Measurements from ENCODE around the gene EFCAB11.
A peak's percentile ranks its signal among the peaks of the same experiment; 100 is the strongest.
"Not testable (repeated sequence)": the region's sequence is repeated elsewhere in the genome, so short reads cannot be mapped to it uniquely, and the experiment has no call there.

EFCAB11 gene

GRCh38 chr14:89912221-89912620 is 42.3 kb downstream of the EFCAB11 start:
- DNase-seq = no peak
- TF ChIP-seq GATA1 (IDR thresholded peaks at IDR 0.05; ENCODE audit: low read depth, low read length) = no peak
- no peak for TF ChIP-seq POLR2A (IDR thresholded peaks at IDR 0.05; ENCODE audit: low read length)

- no peak for DNase-seq
- TF ChIP-seq GATA1 (IDR thresholded peaks at IDR 0.05; ENCODE audit: low read depth, low read length) (no peak), POLR2A (IDR thresholded peaks at IDR 0.05; ENCODE audit: low read length) (no peak)
Measured at GRCh38 chr14:89911010-89911919, 43.3 kb downstream of the EFCAB11 start.

- no peak for DNase-seq
- TF ChIP-seq POLR2A (IDR thresholded peaks at IDR 0.05; ENCODE audit: low read length) (no peak), GATA1 (IDR thresholded peaks at IDR 0.05; ENCODE audit: low read depth, low read length) (no peak)
Measured at GRCh38 chr14:89910691-89911009, 43.9 kb downstream of the EFCAB11 start.

DNA sequence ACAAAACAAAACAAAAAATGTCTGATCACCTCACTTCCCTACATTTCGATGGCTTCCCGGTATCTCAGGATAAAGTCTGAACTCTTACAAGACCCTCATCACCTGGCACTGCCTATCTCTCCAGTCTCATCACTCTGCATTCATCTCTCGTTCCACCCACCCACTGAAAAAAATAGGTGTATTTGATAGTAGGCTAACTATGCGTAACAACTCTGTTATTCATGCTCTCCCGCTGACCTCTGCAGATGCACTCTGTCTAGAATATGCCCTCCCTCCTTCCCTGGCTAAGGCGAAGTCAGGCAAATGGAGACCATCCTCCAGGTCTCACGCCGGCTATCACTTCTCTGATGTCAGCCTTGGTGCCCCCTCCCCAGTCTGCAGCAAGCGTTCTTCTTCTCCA is 44.9 kb downstream of the EFCAB11 start:
- no peak for TF ChIP-seq POLR2A (IDR thresholded peaks at IDR 0.05; ENCODE audit: low read length)
- no peak for TF ChIP-seq GATA1 (IDR thresholded peaks at IDR 0.05; ENCODE audit: low read depth, low read length)
- no peak for DNase-seq

GRCh38 chr14:89908712-89909450 is 45.6 kb downstream of the EFCAB11 start:
- no peak for TF ChIP-seq POLR2A (IDR thresholded peaks at IDR 0.05; ENCODE audit: low read length)
- TF ChIP-seq GATA1 (IDR thresholded peaks at IDR 0.05; ENCODE audit: low read depth, low read length) = no peak
- no peak for DNase-seq

DNA sequence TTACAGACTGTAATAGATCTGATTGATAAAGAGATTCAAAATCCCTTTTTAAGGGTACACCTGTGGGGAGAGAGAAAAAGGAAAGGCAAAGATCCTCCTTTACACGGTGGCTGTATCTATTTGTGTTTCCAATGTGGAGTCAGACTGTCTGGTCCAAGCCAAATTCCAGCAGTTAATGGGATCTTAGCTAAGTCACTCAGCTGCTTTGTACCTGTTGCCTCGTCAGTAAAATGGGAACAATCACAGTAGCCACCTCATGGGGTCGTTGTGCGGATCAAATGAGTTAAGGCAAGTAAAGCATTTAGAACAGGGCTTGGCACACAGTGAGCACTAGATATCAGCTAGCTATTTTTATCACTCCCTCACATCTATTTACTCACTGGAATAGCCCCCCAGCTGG is 46.9 kb downstream of the EFCAB11 start:
- no peak for TF ChIP-seq POLR2A (IDR thresholded peaks at IDR 0.05; ENCODE audit: low read length)
- no peak for TF ChIP-seq GATA1 (IDR thresholded peaks at IDR 0.05; ENCODE audit: low read depth, low read length)
- DNase-seq = no peak

GRCh38 chr14:89906000-89906399 is 48.5 kb downstream of the EFCAB11 start:
- TF ChIP-seq POLR2A (IDR thresholded peaks at IDR 0.05; ENCODE audit: low read length) (no peak), GATA1 (IDR thresholded peaks at IDR 0.05; ENCODE audit: low read depth, low read length) (no peak)
- DNase-seq = no peak

DNA sequence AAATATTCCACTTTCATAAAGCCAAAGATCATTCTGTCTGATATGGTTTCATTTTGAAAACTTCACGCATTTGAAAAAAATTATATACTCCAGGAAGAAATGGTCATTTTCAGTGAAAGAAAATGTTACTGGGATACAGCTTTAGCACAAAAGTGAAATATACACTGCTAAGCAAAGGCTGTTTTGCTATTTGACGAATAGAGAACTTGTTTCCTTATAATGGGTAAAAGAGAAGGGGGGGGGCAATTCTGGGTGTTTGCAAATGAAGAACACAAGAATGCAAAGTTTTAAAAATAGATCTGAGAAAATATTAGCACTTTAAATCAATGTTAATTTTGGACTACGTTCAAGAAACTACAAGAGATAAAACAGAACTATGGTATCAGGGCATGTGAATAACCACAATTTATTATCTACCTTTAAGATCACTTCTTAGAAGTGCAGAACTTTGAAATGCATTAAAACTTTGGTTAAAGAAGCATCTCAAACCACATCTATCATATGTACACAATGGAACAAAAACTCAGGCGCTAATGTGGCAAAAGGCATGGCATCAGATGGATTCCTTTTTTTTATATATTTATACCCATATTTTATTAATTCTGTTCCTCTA is 51.1 kb downstream of the EFCAB11 start:
- no peak for DNase-seq
- TF ChIP-seq GATA1 (IDR thresholded peaks at IDR 0.05; ENCODE audit: low read depth, low read length) (no peak), POLR2A (IDR thresholded peaks at IDR 0.05; ENCODE audit: low read length) (no peak)

- no peak for TF ChIP-seq GATA1 (IDR thresholded peaks at IDR 0.05; ENCODE audit: low read depth, low read length)
- no peak for TF ChIP-seq POLR2A (IDR thresholded peaks at IDR 0.05; ENCODE audit: low read length)
- no peak for DNase-seq
Measured at GRCh38 chr14:89902881-89903280, 51.6 kb downstream of the EFCAB11 start.

- DNase-seq = no peak
- TF ChIP-seq POLR2A (IDR thresholded peaks at IDR 0.05; ENCODE audit: low read length) (no peak), GATA1 (IDR thresholded peaks at IDR 0.05; ENCODE audit: low read depth, low read length) (no peak)
Measured at GRCh38 chr14:89900802-89901201, 53.7 kb downstream of the EFCAB11 start.

DNA sequence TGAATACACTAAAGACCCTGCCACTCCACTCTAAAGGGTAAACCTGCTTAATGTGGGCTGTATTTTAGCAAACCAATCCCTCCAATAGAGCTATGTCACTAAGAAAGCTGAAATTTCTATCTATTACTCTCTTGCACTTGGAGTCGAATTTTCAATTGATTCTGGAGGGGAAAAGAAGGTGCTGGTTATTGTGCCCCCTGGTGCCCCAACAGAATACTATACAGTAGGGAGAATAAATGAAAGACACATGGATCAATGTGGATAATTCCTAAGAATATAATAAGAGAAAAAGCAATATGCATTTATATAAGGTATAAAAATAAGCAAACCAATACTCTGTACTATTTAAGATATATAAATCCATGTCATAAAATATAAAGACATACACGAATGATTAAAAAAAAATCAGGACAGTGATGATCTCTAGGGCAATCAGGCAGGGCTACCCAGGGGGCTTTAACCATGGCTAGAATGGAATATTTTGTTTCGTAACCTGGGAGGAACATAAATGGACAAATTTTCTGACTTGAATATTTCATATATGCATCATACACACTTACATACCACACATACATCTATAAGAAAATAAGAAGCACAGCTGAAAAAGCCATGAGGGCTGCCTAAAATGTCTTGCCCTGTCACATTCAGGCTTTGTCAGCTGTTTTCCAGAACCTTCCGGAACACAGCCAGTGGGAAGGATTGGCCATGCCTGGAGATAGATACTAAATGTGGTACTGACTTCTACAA is 54.4 kb downstream of the EFCAB11 start:
- TF ChIP-seq GATA1 (IDR thresholded peaks at IDR 0.05; ENCODE audit: low read depth, low read length) = no peak
- TF ChIP-seq POLR2A (IDR thresholded peaks at IDR 0.05; ENCODE audit: low read length) = no peak
- DNase-seq = peak; percentile 10 to 40

DNA sequence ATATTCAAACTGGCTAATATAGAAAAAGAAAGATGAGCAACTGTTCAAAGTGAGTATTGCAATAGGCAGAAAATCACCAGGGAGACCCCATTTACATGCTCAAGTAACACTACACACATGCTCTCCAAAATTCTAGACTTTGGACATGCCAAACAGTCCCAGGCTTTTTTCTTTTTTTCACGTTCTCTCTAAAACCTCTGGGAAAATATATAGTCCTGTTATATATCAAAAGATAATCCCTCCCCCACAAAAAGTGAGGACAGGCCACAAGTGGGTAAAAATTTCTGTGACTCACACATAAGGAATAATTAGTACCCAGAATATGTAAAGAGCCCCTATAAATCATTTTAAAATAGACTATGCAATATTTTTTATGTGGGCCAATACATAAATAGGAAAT is 55.2 kb downstream of the EFCAB11 start:
- no peak for DNase-seq
- TF ChIP-seq GATA1 (IDR thresholded peaks at IDR 0.05; ENCODE audit: low read depth, low read length) = no peak

DNA sequence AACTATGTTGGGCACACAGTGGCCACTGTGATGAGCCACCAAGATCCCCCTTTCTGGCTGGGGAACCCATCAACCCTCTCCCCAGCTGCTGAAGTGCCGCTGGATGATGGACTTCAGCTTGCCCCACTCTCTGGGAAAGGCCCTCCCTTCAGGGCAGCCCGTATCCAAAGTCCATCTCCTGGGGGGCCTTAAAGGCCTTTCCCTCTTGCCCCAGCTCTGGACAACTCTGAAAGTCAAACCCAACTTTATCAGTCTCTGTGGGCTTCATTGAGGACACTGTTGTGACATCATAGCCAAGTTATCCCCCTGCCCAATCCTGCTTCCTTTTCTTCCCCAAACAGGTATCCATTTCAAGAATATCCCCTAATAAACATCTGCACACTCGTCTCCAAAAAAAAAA is 61.1 kb downstream of the EFCAB11 start:
- DNase-seq = not testable (repeated sequence)

DNA sequence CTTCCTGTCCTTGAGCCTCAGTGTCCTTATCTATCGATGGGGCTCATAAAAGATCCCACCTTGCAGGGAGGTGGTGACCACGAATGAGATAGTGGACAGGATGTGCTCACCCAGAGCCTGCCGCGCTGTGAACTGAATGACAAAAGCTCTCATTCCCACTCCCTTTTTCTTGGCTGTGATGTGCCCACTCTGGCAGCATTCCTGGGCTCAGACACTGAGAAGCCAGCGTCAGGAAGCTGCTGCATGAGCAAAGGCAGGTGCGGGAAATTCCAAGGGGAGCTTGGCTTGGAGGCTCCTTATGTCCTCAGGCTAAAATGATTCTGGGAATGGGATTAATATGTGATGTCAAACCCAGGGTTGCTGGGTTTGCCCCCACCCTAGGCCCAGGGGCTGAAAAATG is 61.6 kb downstream of the EFCAB11 start:
- no peak for DNase-seq
- TF ChIP-seq POLR2A (IDR thresholded peaks at IDR 0.05; ENCODE audit: low read length) = no peak

DNA sequence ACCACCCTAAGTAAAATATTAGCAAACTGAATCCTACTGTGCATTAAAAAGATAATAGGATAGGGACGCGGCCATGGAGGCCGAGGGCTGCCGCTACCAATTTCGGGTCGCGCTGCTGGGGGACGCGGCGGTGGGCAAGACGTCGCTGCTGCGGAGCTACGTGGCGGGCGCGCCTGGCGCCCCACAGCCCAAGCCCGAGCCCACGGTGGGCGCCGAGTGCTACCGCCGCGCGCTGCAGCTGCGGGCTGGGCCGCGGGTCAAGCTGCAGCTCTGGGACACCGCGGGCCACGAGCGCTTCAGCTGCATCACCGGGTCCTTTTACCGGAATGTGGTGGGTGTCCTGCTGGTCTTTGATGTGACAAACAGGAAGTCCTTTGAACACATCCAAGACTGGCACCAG is 62.8 kb downstream of the EFCAB11 start:
- not testable (repeated sequence) for DNase-seq

Measured in erythroblast (primary cell).